Testis (tissue), 3 donors: ENCODE results near the gene TEX22. TPM values are rescaled to one million over a fixed set of nuclear protein-coding genes. Genes with fewer than 3 reads are reported as not detected.
"Not testable (repeated sequence)": the region's sequence is repeated elsewhere in the genome, so short reads cannot be mapped to it uniquely, and the experiment has no call there.

Experiments
- DNase-seq: peaks from one replicate; pipeline ENCODE4 v3.0.0-alpha.2; 2019
- H3K27ac ChIP-seq, 2 donors: fragments of 200-600 bp; sonication (generic); one replicate each; pipeline ENCODE4 v1.5.1; 2019
- H3K27me3 ChIP-seq: fragments of 200-600 bp; sonication (generic); one replicate; pipeline ENCODE4 v1.5.1; 2019
- H3K36me3 ChIP-seq: fragments of 200-600 bp; sonication (generic); one replicate; pipeline ENCODE4 v1.5.1; 2017; ENCODE audit warnings: low read depth; ENCODE audit errors: missing control alignments
- H3K4me1 ChIP-seq: fragments of 200-600 bp; sonication (generic); one replicate; pipeline ENCODE4 v1.5.1; 2019
- H3K4me3 ChIP-seq, 2 donors: fragments of 200-600 bp; sonication (generic); one replicate each; pipeline ENCODE4 v1.5.1; 2017 to 2019
- H3K9me3 ChIP-seq: fragments of 200-600 bp; sonication (generic); one replicate; pipeline ENCODE4 v1.5.1; 2017
- CTCF ChIP-seq, 3 experiments: fragments of 450-650 bp in 2 of 3; fragments of 200-600 bp in 1 of 3; sonication (generic) in 1 of 3; IDR thresholded peaks; one replicate each; pipeline ENCODE4 v1.5.1; 2016 to 2019; ENCODE audit warnings: antibody characterized with exemption in 3 of 3, mild to moderate bottlenecking in 2 of 3, moderate library complexity in 1 of 3
- POLR2A ChIP-seq: fragments of 450-650 bp; IDR thresholded peaks from one replicate; pipeline ENCODE4 v1.6.1; 2017; ENCODE audit warnings: antibody characterized with exemption, mild to moderate bottlenecking, moderate library complexity
- WGBS, 2 donors: methylation state at CpG; one replicate each; pipeline ENCODE4 v1.1.5; 2018; 5-methylcytosine and 5-hydroxymethylcytosine counted together
- intact Hi-C: fragments of 100-400 bp; cut with DNase I; formaldehyde crosslinking; loops from one replicate; pipeline ENCODE4 v1.15.1; 2023; ENCODE audit warnings: low total_unique reads
- polyA plus RNA-seq: library from polyadenylated mRNA; stranded (reverse); fragments of 350-450 nt; fragmentation: Illumina TruSeq; extraction: RNeasy Lipid Tissue Mini Kit (QIAGEN cat#74804); gene quantifications from one replicate; pipeline ENCODE4 v1.2.3, GENCODE V29; 2014; ENCODE audit warnings: low read depth, low replicate concordance; ENCODE audit not compliant: insufficient read depth
- total RNA-seq, 2 donors: library from RNA; depleted of rRNA; stranded (reverse); fragments of >200 nt; gene quantifications; one replicate each; pipeline ENCODE4 v1.2.3, GENCODE V29; 2016

The TEX22 gene
- total and polyA plus RNA-seq, 3 donors from 2014 or later, result 5.2 to 21.5 (median 6.6) TPM

GRCh38 chr14:105358140-105358846 lies 40.0 kb upstream of the TEX22 start:
- H3K36me3 ChIP-seq, result no peaks in the 10 kb centered on the region
- intact Hi-C loops, result loop anchor here (10.0 kb wide), 1 partner anchor 263 kb away; no protein-coding TSS in a partner anchor
- H3K9me3 ChIP-seq, result no peaks in the 10 kb centered on the region
- no peak overlapping the region for H3K4me3 ChIP-seq
- H3K27me3 ChIP-seq, result no peaks in the 10 kb centered on the region
- no peaks in the 10 kb centered on the region for H3K4me1 ChIP-seq
- H3K27ac ChIP-seq, result no peak overlapping the region
- TF ChIP-seq POLR2A (no peak), CTCF (IDR thresholded peaks at IDR 0.05) (no peak)
- no peak for DNase-seq
- WGBS, 2 donors, result 92 to 96% methylated on average over 11 to 24 of the region's 25 CpGs

GRCh38 chr14:105358943-105359342 lies 39.4 kb upstream of the TEX22 start:
- 93 to 95% methylated on average over 9 to 16 of the region's 16 CpGs for WGBS, 2 donors

GRCh38 chr14:105361412-105361811 lies 36.9 kb upstream of the TEX22 start:
- intact Hi-C loops, H3K9me3 ChIP-seq, H3K27ac ChIP-seq, H3K4me3 ChIP-seq, H3K36me3 ChIP-seq, H3K4me1 ChIP-seq, H3K27me3 ChIP-seq, DNase-seq: not testable (repeated sequence)
- 91 to 95% methylated on average over 10 of the region's 10 CpGs for WGBS, 2 donors

More at GRCh38 chr14:105358943-105359342, 39.4 kb upstream of the TEX22 start:
- no peaks in the 10 kb centered on the region for H3K27me3 ChIP-seq
- TF ChIP-seq POLR2A (no peak), CTCF (IDR thresholded peaks at IDR 0.05) (no peak)
- intact Hi-C loops, result loop anchor here (10.0 kb wide), 1 partner anchor 264 kb away; no protein-coding TSS in a partner anchor
- no peaks in the 10 kb centered on the region for H3K4me1 ChIP-seq
- no peak overlapping the region for H3K27ac ChIP-seq
- no peaks in the 10 kb centered on the region for H3K9me3 ChIP-seq
- no peak overlapping the region for H3K4me3 ChIP-seq
- DNase-seq, result no peak
- H3K36me3 ChIP-seq, result no peaks in the 10 kb centered on the region

- intact Hi-C loops, result no loop called here
- 23 to 24% methylated on average over 22 to 52 of the region's 58 CpGs for WGBS, 2 donors
- Histone ChIP-seq H3K36me3 (no peaks in the 10 kb centered on the region), H3K4me1 (no peaks in the 10 kb centered on the region), H3K4me3 (no peak overlapping the region), H3K9me3 (no peaks in the 10 kb centered on the region), H3K27ac (no peak overlapping the region), H3K27me3 (no peaks in the 10 kb centered on the region)
- TF ChIP-seq CTCF (IDR thresholded peaks at IDR 0.05) (no peak), POLR2A (no peak)
- DNase-seq, result no peak
Observed at GRCh38 chr14:105363847-105364708, 34.3 kb upstream of the TEX22 start.

GRCh38 chr14:105365101-105365500 lies 33.2 kb upstream of the TEX22 start:
- DNase-seq, result no peak
- Histone ChIP-seq H3K4me3 (no peak overlapping the region), H3K36me3 (no peaks in the 10 kb centered on the region), H3K27ac (no peak overlapping the region), H3K4me1 (no peaks in the 10 kb centered on the region), H3K27me3 (no peaks in the 10 kb centered on the region), H3K9me3 (no peaks in the 10 kb centered on the region)
- intact Hi-C loops, result no loop called here
- TF ChIP-seq CTCF (IDR thresholded peaks at IDR 0.05), result no peak
- no peak for TF ChIP-seq POLR2A
- 90 to 100% methylated on average over 2 to 11 of the region's 11 CpGs for WGBS, 2 donors
